Activated CD8-positive, alpha-beta T cell treated with anti-CD3 and anti-CD28 coated beads, Interleukin-2, amount 10 ng/mL, durations not matched to agents 7 days and 5 days (primary cell): ENCODE data around the gene GDF7. TPM values are rescaled to one million over a fixed set of nuclear protein-coding genes. Genes with fewer than 3 reads are reported as not detected.

ENCODE experiments used
- ATAC-seq: fragments of 150-1000 bp; cut with Tn5 transposase; one replicate; pipeline ENCODE4 v1.10.0; 2021; ENCODE audit warnings: moderate library complexity
- CTCF ChIA-PET: fragments of 350-600 bp; sonication (Branson Sonifier 250); formaldehyde crosslinking; loops from one replicate; lab custom pipeline; 2021; ENCODE audit warnings: antibody characterized with exemption; lab: Charles Lee
- POLR2A ChIA-PET: fragments of 350-600 bp; sonication (Branson Sonifier 250); formaldehyde crosslinking; loops from one replicate; lab custom pipeline; 2021; ENCODE audit warnings: antibody characterized with exemption; lab: Charles Lee
- DNase-seq: peaks from one replicate; pipeline ENCODE4 v3.0.0-alpha.2; 2020
- H3K27ac Mint-ChIP-seq: one replicate; pipeline ENCODE4 v1.8.0; 2021; ENCODE audit warnings: mild to moderate bottlenecking, mixed read lengths
- H3K27me3 Mint-ChIP-seq: one replicate; pipeline ENCODE4 v1.8.0; 2021; ENCODE audit warnings: low read depth, mixed read lengths
- H3K36me3 Mint-ChIP-seq: one replicate; pipeline ENCODE4 v1.8.0; 2021; ENCODE audit warnings: low read depth, mixed read lengths
- H3K4me1 Mint-ChIP-seq: one replicate; pipeline ENCODE4 v1.8.0; 2021; ENCODE audit warnings: low read depth, mixed read lengths
- H3K4me3 Mint-ChIP-seq: one replicate; pipeline ENCODE4 v1.8.0; 2021; ENCODE audit warnings: mild to moderate bottlenecking, mixed read lengths
- H3K9me3 Mint-ChIP-seq: one replicate; pipeline ENCODE4 v1.8.0; 2022; ENCODE audit warnings: mixed read lengths; ENCODE audit not compliant: insufficient read depth
- total RNA-seq, 2 experiments: library from RNA; stranded (reverse); gene quantifications; one replicate each; pipeline ENCODE4 v1.2.3, GENCODE V29; 2021

GDF7 gene
- total RNA-seq, 2 experiments from 2014 or later = not detected

- Mint-ChIP-seq H3K4me1 (peaks cover 19% of the 10 kb centered on the region), H3K4me3 (no peak overlapping the region), H3K36me3 (no peaks in the 10 kb centered on the region), H3K9me3 (no peaks in the 10 kb centered on the region), H3K27ac (no peak overlapping the region), H3K27me3 (peaks cover 16% of the 10 kb centered on the region)
- no peak for ATAC-seq
- ChIA-PET POLR2A (no interaction called here), CTCF (interaction anchor here (0.9 to 1.9 kb wide), 2 partner anchors 12 to 209 kb away, joined by 3 to 7 read pairs; no protein-coding TSS in a partner anchor)
- no peak for DNase-seq
Measured at GRCh38 chr2:20653695-20654534, 13.0 kb upstream of the GDF7 start.

- Mint-ChIP-seq H3K36me3 (no peaks in the 10 kb centered on the region), H3K4me1 (peaks cover 19% of the 10 kb centered on the region), H3K27ac (no peak overlapping the region), H3K27me3 (peaks cover 19% of the 10 kb centered on the region), H3K9me3 (no peaks in the 10 kb centered on the region), H3K4me3 (no peak overlapping the region)
- no peak for DNase-seq
- no peak for ATAC-seq
- CTCF ChIA-PET = interaction anchor here (0.9 to 1.9 kb wide), 2 partner anchors 12 to 210 kb away, joined by 3 to 7 read pairs; no protein-coding TSS in a partner anchor
- POLR2A ChIA-PET = no interaction called here
Measured at GRCh38 chr2:20654535-20654813, 12.5 kb upstream of the GDF7 start.

GRCh38 chr2:20656561-20656960, 10.4 kb upstream of the GDF7 start:
- DNase-seq = no peak
- ATAC-seq = no peak
- H3K36me3 Mint-ChIP-seq = no peaks in the 10 kb centered on the region
- H3K9me3 Mint-ChIP-seq = no peaks in the 10 kb centered on the region
- peaks cover 29% of the 10 kb centered on the region for H3K27me3 Mint-ChIP-seq
- ChIA-PET CTCF (interaction anchor here (1.1 to 2.1 kb wide), 2 partner anchors 10 to 307 kb away, joined by 3 to 6 read pairs; no protein-coding TSS in a partner anchor), POLR2A (no interaction called here)
- no peak overlapping the region for H3K4me3 Mint-ChIP-seq
- no peak overlapping the region for H3K27ac Mint-ChIP-seq
- H3K4me1 Mint-ChIP-seq = peaks cover 6% of the 10 kb centered on the region

GRCh38 chr2:20657522-20658235, 9.3 kb upstream of the GDF7 start:
- H3K27me3 Mint-ChIP-seq = peaks cover 35% of the 10 kb centered on the region
- DNase-seq (no peak), ATAC-seq (no peak)
- no peaks in the 10 kb centered on the region for H3K36me3 Mint-ChIP-seq
- no peak overlapping the region for H3K27ac Mint-ChIP-seq
- no peaks in the 10 kb centered on the region for H3K9me3 Mint-ChIP-seq
- H3K4me3 Mint-ChIP-seq = no peak overlapping the region
- H3K4me1 Mint-ChIP-seq = no peaks in the 10 kb centered on the region
- CTCF ChIA-PET = no interaction called here
- POLR2A ChIA-PET = interaction anchor here (0.6 kb wide), 1 partner anchor 8 kb away, joined by 7 read pairs; no protein-coding TSS in a partner anchor

- DNase-seq (no peak), ATAC-seq (no peak)
- no peaks in the 10 kb centered on the region for H3K9me3 Mint-ChIP-seq
- CTCF ChIA-PET = interaction anchor here (0.5 to 6.4 kb wide), 39 partner anchors 9 to 657 kb away, joined by 3 to 172 read pairs (median 4); partner anchors contain the start of genes HS1BP3 and RHOB
- peaks cover 4% of the 10 kb centered on the region for H3K4me1 Mint-ChIP-seq
- H3K27ac Mint-ChIP-seq = no peak overlapping the region
- H3K27me3 Mint-ChIP-seq = peaks cover 54% of the 10 kb centered on the region
- POLR2A ChIA-PET = interaction anchor here (1.0 to 1.5 kb wide), 2 partner anchors 9 to 301 kb away, joined by 3 to 7 read pairs; partner anchors contain the start of gene HS1BP3
- H3K36me3 Mint-ChIP-seq = no peaks in the 10 kb centered on the region
- H3K4me3 Mint-ChIP-seq = no peak overlapping the region
Measured at GRCh38 chr2:20660506-20661420, 6.2 kb upstream of the GDF7 start.

GRCh38 chr2:20661421-20662307, 5.3 kb upstream of the GDF7 start:
- H3K9me3 Mint-ChIP-seq = no peaks in the 10 kb centered on the region
- ChIA-PET POLR2A (interaction anchor here (1.0 to 1.5 kb wide), 2 partner anchors 10 to 300 kb away, joined by 3 to 7 read pairs; partner anchors contain the start of gene HS1BP3), CTCF (interaction anchor here (0.5 to 6.4 kb wide), 43 partner anchors 9 to 656 kb away, joined by 3 to 172 read pairs (median 3); partner anchors contain the start of genes HS1BP3 and RHOB)
- DNase-seq (peak; percentile 76), ATAC-seq (peak; percentile 62)
- H3K27me3 Mint-ChIP-seq = peaks cover 58% of the 10 kb centered on the region
- peaks cover 10% of the 10 kb centered on the region for H3K4me1 Mint-ChIP-seq
- H3K27ac Mint-ChIP-seq = no peak overlapping the region
- H3K4me3 Mint-ChIP-seq = no peak overlapping the region
- H3K36me3 Mint-ChIP-seq = no peaks in the 10 kb centered on the region

GRCh38 chr2:20662308-20662937, 4.5 kb upstream of the GDF7 start:
- Mint-ChIP-seq H3K9me3 (no peaks in the 10 kb centered on the region), H3K27ac (no peak overlapping the region), H3K36me3 (no peaks in the 10 kb centered on the region), H3K4me3 (no peak overlapping the region), H3K27me3 (peaks cover 59% of the 10 kb centered on the region), H3K4me1 (peaks cover 10% of the 10 kb centered on the region)
- no peak for ATAC-seq
- no peak for DNase-seq
- POLR2A ChIA-PET = interaction anchor here (1.0 kb wide), 1 partner anchor 300 kb away, joined by 3 read pairs; no protein-coding TSS in a partner anchor
- CTCF ChIA-PET = interaction anchor here (0.6 to 6.4 kb wide), 19 partner anchors 9 to 421 kb away, joined by 3 to 172 read pairs (median 8); partner anchors contain the start of gene HS1BP3

- Mint-ChIP-seq H3K27ac (no peak overlapping the region), H3K27me3 (peaks cover 65% of the 10 kb centered on the region), H3K4me1 (peaks cover 14% of the 10 kb centered on the region), H3K4me3 (no peak overlapping the region), H3K9me3 (no peaks in the 10 kb centered on the region), H3K36me3 (no peaks in the 10 kb centered on the region)
- ChIA-PET POLR2A (no interaction called here), CTCF (interaction anchor here (1.2 to 6.4 kb wide), 3 partner anchors 11 to 300 kb away, joined by 5 to 172 read pairs (median 10); no protein-coding TSS in a partner anchor)
- ATAC-seq (no peak), DNase-seq (no peak)
Measured at GRCh38 chr2:20663196-20664070, 3.5 kb upstream of the GDF7 start.

GRCh38 chr2:20664071-20664390, 2.9 kb upstream of the GDF7 start:
- ATAC-seq (no peak), DNase-seq (no peak)
- CTCF ChIA-PET = interaction anchor here (1.2 to 6.4 kb wide), 2 partner anchors 12 to 299 kb away, joined by 5 to 172 read pairs; no protein-coding TSS in a partner anchor
- peaks cover 14% of the 10 kb centered on the region for H3K4me1 Mint-ChIP-seq
- POLR2A ChIA-PET = no interaction called here
- H3K9me3 Mint-ChIP-seq = no peaks in the 10 kb centered on the region
- no peak overlapping the region for H3K4me3 Mint-ChIP-seq
- no peak overlapping the region for H3K27ac Mint-ChIP-seq
- peaks cover 67% of the 10 kb centered on the region for H3K27me3 Mint-ChIP-seq
- no peaks in the 10 kb centered on the region for H3K36me3 Mint-ChIP-seq
